CD4-positive, alpha-beta T cell treated with Interleukin-12 subunit alpha and Interleukin-12 subunit beta, for 1 hour (primary cell): ENCODE measurements around the gene RDH11.
"Not testable (repeated sequence)": the region's sequence is repeated elsewhere in the genome, so short reads cannot be mapped to it uniquely, and the experiment has no call there.

ENCODE experiments used
- DNase-seq: peaks from one replicate; pipeline ENCODE4 v3.0.0-alpha.2; 2020

RDH11 gene, protein sequence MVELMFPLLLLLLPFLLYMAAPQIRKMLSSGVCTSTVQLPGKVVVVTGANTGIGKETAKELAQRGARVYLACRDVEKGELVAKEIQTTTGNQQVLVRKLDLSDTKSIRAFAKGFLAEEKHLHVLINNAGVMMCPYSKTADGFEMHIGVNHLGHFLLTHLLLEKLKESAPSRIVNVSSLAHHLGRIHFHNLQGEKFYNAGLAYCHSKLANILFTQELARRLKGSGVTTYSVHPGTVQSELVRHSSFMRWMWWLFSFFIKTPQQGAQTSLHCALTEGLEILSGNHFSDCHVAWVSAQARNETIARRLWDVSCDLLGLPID

DNA sequence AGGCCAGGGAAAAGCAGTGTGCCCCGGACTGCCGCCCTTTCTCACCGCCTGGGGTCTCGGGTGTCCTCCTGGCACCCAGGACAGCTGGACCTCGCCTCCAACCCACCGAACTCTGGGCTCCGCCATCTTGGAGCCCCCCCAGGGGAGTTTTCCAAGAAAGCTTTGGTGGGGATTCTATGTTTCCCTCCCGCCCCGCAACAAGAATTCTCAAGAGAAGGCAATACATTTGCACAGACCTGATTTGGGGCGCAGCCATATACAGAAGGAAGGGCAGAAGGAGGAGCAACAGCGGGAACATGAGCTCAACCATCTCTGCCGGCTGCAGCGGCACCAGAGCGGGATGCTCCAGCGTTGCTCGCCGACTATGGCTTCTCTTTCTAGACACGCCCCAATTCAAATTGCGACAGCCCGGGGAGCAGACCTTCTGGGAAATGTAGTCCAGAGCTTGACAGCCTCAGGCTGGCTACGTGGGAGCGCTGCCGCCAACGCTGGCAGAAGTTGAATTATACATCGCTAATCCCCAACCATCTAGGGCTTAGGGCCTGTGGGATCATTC, at the start of gene RDH11:
Gene RDH11, minus strand, starts transcription at position 371 of the 556 bp plus-strand sequence. Its CDS starts 61 bp downstream, at position 310.
- DNase-seq, result peak; percentile 89

DNA sequence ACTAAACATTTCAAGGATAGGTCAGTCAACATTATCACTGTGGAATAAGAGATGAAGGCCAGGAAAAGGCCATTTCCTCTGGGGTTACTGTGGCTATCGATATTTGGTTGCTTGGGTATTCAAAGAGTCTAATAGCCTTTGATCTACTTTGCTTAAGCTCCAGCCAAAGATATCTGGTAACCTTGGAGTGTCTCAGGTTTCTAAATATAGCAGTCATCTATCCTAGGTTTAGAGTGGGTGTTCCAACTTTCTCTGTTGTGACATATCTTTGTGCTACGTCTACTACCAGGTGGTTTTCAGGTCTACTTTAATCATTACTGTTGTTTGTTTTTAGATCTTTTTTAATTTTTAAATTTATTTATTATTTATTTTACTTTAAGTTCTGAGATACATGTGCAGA, 48.5 kb upstream of the RDH11 start:
- DNase-seq, result no peak

DNA sequence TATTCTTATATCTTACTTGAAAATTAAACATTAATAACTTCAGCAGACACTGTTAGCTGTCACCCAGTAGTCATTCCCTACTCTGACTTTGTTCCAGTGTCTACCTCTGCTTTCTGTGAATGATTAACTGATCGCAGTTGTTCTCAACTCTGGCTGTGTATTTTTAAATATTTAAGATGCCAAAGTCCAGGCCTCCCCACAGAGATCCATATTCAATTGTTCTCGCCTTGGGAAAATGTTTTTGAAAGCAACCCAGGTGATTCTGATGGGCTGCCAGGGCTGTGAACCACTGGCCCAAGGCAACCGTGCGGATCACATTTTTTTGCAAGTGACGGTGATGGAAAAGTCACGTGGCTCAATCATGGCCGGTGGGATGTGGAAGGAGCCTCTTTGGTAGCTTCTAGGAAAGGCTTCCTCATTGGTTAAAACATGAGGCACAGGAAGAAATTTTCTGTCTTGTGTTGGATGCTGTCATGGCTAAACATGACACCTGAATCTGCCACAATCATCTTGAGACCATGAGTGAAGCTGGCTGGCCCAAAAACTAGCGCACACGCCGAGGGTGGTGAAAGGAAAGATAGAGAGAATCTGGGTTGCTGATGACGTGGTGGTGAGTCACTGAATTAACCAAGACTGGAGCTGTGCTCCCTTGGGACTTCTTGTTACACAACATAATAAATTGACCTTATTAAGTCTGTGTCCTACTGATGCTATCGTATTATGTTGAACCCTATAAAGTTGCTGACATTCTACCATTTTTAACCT, 43.4 kb upstream of the RDH11 start:
- no peak for DNase-seq

DNA sequence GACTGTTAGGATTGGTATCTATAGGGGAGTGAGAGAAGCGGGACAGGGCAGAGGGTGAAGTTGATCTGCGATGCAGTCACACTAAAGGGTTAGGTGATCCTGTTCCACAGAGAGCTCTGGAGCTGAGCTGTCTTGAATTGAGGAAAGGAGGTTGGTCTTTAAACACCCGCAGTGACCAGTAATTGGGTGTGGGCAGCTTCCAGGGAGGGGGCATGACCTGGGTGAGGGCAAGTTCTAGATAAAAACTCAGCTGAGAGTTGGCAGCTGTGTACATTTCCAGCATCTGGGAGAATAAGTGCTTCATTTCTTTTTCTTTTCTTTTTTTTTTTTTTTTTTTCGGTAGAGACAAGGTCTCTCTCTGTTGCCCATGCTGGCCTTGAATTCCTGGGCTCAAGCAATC, 41.2 kb upstream of the RDH11 start:
- DNase-seq, result no peak

DNA sequence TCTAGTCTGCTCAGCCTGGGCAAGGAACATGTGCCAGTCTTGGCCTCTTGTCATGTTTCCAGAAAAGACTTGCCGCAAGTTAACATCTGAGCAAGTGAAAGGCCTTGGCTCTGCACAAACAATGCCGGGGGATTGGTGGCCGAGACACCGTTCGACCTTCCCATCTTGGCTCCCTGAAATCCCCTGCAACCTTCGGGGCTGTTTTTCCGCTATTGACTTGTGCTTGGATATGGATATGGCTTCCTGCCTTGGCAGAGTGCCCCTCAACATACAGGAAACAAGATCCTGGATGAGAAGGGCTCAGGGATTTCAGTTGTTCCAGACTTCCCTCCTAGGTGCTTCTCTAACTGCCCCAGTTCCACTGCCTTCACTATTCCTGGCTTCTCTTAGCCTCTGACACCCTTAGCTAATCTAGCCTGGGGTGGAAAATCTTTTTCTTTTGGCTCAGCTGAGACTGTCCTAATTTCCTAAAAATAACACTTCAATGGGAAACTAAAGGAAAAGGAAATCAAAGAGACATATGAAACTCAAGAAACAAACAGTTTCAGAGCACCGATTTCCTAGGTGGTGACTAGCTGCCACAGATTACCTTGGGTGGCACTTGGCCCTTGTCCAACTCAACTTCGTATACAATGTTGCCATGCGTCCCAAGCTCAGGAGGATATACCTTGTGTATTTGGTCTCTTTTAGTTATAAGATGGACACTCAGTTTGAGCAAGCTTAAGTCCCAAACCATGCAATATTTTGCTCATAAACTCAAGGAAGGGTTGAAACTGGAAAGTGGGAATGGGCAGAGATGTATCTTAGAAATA, 40.0 kb upstream of the RDH11 start:
- no peak for DNase-seq

DNA sequence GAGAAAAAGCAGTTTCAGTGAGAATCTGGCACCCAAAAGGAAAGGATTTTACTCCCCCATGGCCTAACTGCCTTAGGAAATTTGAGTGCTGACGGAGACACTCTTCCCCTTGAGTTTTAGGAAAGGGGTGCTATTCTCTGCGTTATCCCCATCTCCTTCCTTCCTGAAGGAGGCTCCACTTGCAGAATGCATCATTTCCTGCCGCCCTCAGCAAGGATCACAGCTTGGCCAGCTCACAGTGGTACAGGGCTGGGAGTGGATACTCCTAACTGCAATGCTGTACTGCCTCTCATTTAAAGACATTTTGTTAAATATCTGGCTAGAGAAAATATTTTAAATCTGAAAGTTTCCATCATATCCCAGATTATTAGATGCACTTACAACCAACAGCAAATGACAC, 39.1 kb upstream of the RDH11 start:
- DNase-seq, result no peak

DNA sequence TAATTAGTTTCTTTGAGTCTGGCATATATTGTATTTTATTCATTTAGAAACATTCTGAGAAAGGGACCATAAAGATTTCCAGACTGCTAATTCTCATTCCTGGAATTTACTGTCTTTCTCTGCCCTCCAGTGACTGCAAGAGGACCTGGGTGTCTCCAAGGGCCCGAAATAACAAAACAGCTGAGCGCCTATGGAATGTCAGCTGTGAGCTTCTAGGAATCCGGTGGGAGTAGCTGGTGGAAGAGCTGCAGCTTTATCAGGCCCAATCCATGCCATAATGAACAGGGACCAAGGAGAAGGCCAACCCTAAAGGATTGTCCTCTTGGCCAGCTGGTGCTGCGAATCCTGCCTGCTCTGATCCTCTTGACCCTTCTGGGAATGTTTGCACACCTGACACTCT, 38.1 kb upstream of the RDH11 start:
- DNase-seq, result no peak

DNA sequence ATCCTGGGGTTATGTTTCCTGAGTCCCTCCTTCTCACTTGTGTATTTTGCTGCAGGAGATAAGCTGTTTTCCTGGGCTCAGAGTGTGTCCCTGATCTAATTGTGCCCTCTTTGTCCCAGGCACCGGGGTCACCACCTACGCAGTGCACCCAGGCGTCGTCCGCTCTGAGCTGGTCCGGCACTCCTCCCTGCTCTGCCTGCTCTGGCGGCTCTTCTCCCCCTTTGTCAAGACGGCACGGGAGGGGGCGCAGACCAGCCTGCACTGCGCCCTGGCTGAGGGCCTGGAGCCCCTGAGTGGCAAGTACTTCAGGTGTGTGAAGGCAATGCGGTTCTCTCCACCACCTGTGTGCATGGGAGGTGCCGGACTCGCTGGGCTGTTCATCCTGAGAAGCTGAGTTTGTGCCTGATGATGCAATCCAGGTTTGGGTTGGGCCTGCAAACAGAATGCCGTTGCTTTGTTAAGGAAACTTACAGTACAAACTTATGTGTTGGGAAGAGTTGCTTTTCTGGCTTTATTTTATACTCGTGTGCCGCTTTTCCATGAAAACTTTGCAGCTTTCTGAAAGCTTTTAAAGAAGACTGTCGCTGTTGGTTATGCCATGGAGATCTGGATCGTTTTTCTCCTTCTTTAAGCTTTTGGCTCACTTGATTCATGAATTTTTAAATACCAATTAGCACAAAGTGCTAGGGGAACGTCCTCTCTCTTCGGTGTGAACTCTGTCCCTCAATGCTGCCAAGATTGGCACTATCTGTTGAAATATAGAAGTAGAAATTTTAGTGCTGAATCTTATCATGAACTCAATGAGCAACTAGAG, 33.7 kb upstream of the RDH11 start:
- DNase-seq, result no peak

DNA sequence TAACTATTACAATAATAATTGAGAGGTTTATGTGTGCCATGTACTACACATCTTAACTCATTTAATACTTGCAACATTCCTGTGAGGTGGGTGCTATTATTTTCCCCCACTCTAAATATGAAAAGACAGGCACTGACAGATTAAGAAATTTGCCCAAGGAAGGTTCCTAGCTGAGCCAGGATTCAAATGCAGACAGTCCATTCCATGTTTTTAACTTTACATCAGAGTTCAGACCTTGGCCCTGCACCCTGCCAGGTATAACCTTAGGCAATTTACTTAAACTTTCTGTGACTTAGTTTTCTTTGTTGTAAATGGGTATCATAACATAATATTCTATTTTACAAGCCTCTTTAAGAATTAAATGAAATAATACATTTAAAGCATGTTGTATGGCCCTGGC, 32.7 kb upstream of the RDH11 start:
- no peak for DNase-seq

DNA sequence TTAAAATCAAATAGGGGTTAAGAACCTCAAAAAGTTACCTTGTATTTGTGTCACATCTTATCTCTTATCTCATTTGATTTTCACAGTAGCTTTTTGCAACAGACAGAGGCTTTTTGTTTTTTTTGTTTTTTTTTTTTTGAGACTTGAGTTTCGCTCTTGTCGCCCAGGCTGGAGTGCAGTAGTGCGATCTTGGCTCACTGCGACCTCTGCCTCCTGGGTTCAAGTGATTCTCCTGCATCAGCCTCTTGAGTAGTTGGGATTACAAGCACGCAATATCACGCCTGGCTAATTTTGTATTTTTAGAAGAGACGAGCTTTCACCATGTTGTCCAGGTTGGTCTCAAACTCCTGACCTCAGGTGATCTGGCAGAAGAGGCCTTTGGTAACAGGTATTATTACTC, 31.8 kb upstream of the RDH11 start:
- no peak for DNase-seq

DNA sequence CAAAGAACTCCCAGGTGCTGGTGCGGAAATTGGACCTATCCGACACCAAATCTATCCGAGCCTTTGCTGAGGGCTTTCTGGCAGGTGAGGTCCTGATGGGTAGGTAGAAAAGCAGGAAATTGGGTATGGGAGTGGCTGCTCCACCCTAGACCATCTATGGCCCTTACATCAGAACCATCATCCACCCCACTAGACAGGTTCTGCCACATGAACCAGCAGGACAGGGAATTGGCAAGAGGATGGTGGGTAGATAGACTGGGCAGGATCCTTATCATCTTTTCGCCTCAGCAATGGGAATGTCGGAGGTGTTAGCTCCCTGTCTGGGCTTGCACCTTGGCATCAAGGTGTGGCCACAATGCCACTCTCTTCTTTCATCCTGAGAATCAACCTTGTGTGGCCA, 29.6 kb upstream of the RDH11 start:
- DNase-seq, result no peak

DNA sequence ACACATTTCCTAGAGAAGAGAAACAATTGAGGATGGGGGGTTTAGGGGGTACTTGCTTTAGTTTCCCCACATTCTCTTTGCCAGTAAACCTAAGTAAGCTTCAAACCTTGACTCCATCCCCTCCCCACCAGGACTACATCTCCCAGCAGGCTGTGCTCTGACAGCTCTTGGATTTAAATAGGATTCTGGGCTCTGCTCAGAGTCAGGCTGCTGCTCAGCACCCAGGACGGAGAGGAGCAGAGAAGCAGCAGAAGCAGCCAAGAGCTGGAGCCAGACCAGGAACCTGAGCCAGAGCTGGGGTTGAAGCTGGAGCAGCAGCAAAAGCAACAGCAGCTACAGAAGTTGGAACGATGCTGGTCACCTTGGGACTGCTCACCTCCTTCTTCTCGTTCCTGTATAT, 26.7 kb upstream of the RDH11 start:
- no peak for DNase-seq

DNA sequence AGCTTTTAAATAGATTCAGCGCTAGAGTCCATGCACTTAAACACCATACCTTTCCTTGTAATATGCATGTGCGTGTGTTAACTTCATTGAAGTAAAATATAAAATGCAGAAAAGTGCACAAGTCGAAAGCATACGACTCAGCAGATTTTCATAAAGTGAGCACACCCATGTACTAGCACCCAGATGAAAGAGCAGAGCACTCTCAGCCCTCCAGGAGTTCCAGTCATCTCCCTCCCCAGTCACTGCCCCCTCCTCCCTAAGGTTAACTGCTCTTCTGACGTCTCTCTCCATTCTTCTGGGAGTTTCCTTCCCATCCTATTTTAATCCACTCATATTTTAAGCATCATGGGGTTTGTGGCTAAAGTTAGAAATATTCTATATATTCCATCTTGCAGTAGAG, 26.3 kb upstream of the RDH11 start:
- DNase-seq, result no peak

DNA sequence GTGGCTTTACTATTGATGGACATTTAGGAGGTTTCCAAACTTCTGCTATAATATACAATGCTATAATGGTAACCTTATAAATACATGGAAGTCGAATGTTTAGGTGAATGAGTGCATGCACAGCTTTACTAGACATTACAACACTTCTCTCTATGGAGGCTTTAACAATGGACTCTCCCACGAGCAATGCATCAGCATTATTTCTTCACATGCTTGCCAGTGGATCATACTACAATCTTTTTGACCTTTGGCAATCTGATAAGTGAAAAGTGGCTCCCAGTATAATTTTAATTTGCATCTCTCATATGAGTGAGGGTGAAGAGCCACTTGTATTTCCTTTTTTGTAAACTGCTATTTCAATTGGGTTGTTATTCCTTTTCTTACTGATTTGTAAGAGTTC, 24.3 kb upstream of the RDH11 start:
- DNase-seq, result no peak

DNA sequence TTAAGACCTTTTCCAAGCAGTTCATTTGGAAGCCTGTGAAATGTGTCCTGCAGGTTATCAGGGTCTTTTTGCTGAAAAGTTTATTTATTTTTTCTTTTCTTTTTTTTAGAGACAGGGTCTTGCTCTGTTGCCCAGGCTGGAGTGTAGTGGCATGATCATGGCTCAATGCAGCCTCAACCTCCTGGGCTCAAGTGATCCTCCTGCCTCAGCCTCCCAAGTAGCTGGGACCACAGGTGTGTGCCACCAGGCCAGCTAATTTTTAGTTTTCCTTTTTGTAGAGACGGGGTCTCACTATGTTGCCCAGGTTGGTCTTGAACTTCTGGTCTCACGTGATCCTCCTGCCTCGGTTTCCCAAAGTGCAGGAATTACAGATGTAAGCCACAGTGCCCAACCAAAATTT, 23.8 kb upstream of the RDH11 start:
- not testable (repeated sequence) for DNase-seq

DNA sequence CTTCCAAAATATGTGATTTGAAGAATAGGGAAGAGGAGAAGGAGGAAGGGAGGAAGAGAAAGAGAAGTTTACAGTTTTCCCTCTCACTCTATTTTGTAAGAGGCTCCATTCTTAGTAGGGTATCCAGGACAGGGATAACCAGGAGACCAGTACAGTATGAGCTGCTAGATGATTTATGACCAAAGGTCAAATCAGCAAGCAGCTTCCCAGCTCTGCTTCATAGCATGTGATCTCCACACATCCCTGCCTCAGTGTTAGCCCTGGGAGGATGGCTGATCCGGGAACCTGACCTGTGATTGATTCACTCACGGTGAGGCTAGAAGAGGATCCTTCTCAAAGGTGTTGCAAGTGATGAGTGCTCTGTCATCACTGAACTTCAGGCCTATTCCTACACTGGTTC, 22.7 kb upstream of the RDH11 start:
- no peak for DNase-seq

DNA sequence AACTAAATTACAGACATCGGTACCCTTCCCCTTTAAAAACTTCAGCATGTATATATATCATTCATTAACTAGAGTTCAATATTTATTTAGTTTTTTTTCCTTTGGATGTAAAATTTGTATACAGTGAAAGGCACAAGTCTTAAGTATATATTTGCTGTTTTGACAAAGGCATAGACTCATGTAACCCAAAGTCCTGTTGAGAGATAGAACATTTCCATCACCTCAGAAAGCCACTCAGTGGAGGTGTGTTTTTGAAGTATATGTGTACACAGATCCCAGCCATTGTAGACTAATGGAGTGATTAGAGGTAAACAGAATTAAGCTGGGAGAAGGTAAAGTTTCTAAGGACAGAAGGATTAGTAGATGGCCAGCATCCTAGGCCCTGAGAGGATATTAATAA, 21.5 kb upstream of the RDH11 start:
- DNase-seq, result no peak

DNA sequence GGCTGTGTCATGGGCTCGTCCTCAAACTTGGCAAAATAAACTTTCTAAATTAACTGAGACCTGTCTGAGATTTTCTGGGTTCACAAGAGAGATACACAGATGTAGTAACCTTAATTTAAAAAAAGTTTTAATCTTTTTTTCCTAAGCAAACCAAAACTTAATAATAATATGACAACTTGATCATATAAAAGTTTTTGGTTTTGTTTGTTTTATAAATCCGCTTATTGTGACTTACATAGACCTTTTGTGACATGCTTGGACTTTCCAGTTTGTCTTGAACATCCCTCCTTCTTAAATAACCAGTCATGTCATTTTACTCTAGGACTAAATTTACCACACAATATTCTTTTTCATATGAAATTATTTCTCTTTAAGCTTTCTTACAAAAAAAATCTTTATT, 14.6 kb upstream of the RDH11 start:
- no peak for DNase-seq

DNA sequence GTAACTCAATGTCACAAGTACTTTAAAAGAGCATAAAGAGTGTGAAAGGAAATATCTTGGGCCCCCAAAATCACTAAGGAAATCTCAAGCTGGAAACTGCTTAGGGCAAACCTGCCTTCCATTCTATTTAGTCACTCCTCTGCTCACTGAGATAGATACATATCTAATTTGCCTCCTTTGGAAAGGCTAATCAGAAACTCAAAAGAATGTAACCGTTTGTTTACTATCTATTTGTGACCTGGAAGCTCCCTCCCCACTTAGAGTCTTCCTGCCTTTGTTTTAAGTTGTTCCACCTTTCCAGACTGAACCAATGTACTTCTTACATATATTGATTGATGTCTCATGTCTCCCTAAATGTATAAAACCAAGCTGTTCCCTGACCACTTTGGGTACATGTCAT, 14.2 kb upstream of the RDH11 start:
- DNase-seq, result not testable (repeated sequence)

DNA sequence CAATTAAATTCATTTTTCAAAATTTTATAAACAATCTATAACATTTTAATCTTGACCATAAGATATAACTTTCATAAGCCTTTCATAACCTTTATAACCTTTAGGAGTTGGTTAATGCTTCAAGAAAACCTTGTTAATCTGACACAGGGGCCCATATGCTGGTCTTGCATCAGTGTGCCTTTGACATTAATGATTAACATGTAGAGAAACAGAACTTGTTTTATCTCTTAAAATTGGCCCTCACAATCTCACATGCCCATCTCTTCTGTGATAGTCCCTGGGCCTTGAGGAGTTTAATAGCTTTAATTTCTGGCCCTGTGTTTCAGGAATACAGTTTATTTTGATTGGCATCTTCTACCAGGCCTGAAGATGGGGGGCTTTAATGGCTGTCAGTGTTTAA, 13.8 kb upstream of the RDH11 start:
- not testable (repeated sequence) for DNase-seq

DNA sequence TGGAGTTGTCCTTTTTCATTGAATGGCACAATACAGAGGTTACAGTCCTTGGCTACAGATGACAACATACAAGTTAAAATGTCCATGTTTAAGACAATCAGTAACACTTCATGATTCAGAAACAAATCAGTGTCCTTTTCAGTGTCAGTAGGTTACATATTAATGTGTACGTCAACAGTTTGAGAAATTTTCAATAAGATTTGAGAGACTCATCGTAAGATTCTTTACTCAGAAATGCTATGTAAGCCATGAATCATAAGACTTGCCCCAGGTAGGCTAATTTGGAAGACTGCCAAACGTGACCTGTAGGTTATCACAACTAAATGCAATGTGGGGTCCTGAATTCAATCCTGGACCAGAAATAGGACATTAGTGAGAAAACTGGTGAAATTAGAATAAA, 9.6 kb upstream of the RDH11 start:
- no peak for DNase-seq

DNA sequence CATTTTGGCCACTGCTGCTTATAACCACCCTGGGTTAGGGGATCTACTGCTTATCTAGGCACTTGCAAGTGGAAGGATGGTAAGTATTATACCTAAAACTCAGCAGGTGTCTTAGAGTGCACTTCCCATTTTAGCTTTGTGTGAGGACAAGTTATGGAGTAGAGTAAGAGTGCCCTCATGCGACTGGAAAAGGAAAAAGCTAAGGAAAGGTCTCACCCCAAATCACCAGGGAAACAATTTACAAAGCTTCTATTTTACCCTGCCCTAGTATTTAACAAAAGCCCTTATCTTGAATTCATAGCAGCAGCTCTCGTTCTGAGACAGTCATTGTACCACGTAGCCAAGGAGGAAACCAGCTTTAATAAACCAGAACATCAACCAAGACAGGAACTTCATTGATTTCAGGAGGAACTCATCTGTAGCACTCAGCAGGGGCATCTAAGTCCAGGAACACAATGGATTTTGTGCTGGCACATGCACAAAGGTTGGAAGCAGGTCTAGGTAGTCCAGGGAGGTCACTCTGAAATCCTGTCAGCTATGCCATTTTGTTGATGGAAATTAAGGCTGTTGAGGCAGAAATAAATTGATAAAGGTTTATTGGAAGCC, 9.0 kb upstream of the RDH11 start:
- DNase-seq, result peak; percentile 66
